Stomach (tissue), 4 donors: ENCODE data around the gene KLF13.

Source experiments
- EP300 ChIP-seq: sonication (generic); formaldehyde crosslinking; IDR thresholded peaks from one replicate; pipeline ENCODE4 v1.6.1; 2017; ENCODE audit warnings: antibody characterized with exemption
- POLR2A ChIP-seq, 4 donors: fragments of 450-650 bp; IDR thresholded peaks; one replicate each; pipeline ENCODE4 v1.6.1; 2016; ENCODE audit warnings: antibody characterized with exemption in 4 of 4, control low read depth in 2 of 4, mild to moderate bottlenecking in 1 of 4, moderate library complexity in 1 of 4
- POLR2AphosphoS5 ChIP-seq, 3 donors: sonication (generic); formaldehyde crosslinking; IDR thresholded peaks; one replicate each; pipeline ENCODE4 v1.6.1; 2016; ENCODE audit warnings: antibody characterized with exemption in 3 of 3
- TF ChIP-seq, protein P1 (sequence below), 7 experiments: fragments of 450-650 bp in 4 of 7; fragments of 200-600 bp in 3 of 7; sonication (generic) in 3 of 7; IDR thresholded peaks; one replicate each; pipeline ENCODE4 v1.5.1; 2016 to 2019; ENCODE audit warnings: antibody characterized with exemption in 7 of 7, control low read depth in 2 of 7, mild to moderate bottlenecking in 1 of 7

- TF ChIP-seq POLR2AphosphoS5 (IDR thresholded peaks at IDR 0.05) = no peak
- TF ChIP-seq, protein P1, sequence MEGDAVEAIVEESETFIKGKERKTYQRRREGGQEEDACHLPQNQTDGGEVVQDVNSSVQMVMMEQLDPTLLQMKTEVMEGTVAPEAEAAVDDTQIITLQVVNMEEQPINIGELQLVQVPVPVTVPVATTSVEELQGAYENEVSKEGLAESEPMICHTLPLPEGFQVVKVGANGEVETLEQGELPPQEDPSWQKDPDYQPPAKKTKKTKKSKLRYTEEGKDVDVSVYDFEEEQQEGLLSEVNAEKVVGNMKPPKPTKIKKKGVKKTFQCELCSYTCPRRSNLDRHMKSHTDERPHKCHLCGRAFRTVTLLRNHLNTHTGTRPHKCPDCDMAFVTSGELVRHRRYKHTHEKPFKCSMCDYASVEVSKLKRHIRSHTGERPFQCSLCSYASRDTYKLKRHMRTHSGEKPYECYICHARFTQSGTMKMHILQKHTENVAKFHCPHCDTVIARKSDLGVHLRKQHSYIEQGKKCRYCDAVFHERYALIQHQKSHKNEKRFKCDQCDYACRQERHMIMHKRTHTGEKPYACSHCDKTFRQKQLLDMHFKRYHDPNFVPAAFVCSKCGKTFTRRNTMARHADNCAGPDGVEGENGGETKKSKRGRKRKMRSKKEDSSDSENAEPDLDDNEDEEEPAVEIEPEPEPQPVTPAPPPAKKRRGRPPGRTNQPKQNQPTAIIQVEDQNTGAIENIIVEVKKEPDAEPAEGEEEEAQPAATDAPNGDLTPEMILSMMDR (IDR thresholded peaks at IDR 0.05) = no peak
- no peak for TF ChIP-seq POLR2A (IDR thresholded peaks at IDR 0.05)
- TF ChIP-seq EP300 = no peak
These were observed 31.0 kb upstream of the KLF13 start for GRCh38 chr15:31295658-31296057.
